ENCODE data around the gene SYNE4.
"Not testable (repeated sequence)": the region's sequence is repeated elsewhere in the genome, so short reads cannot be mapped to it uniquely, and the experiment has no call there.

Gene SYNE4

DNA sequence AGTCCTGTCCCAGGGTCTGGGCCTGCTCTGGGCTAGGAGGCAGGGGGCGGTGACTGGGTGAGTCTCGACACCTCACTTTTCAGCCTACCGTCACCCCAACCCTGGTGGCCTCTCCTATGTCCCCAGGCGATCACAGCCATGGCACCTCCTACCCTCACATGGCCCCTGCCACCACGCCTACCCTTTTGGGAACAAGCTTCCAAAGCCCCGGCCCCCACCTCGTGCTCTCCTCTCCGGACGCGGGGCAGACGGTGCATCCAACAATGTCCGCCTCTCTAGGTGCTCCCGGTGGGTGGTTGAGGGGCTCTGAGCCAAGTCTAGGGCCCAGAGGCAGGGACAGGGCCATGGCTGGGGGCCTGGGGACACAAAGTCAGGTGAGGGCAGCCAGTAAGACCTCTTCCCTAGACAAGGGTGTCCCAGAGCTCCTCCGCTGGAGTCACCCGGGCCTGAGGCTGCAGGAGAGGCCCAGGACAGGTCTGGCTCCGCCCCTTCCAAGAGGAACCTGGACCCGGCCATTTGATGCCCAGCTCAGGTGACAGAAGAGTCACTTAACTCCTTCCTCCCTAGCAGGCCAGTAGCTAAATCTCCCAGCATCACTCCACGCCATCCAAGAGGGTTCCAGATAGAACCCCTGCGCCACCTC, at the start of gene SYNE4:
Gene SYNE4, minus strand, starts transcription at position 478 of the 643 bp plus-strand sequence. Its CDS starts 132 bp downstream, at position 346.
- DNase-seq (ENCODE audit: low spot score) = peak; percentile 71

GRCh38 chr19:36054733-36055686, 46.4 kb upstream of the SYNE4 start, which contains the start of gene WDR62:
Gene WDR62 (plus strand): TSS chr19:36054897. CDS start chr19:36054972, 75 bp downstream.
- DNase-seq (ENCODE audit: low spot score) = peak; percentile 99

GRCh38 chr19:36054119-36054732, 45.6 kb upstream of the SYNE4 start, which contains the start of gene THAP8:
Gene THAP8 (minus strand): TSS chr19:36054285. CDS start chr19:36054217, 68 bp downstream.
- peak; percentile 99 for DNase-seq (ENCODE audit: low spot score)

DNA sequence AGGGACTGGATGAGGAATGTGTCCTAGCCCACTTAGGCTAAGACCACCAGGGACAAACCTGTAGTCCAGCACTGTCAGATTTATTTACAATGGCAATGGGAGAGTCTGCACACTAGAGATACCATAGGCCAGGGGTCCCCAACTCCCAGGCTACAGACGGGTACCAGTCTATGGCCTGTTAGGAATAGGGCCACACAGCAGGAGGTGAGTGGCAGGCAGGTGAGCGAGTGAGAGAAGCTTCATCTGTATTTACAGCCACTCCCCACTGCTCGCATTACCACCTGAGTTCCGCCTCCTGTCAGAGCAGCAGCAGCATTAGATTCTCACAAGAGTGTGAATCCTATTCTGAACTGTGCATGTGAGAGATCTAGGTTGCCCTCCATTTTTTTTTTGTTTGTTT, 43.0 kb upstream of the SYNE4 start:
- DNase-seq (ENCODE audit: low spot score) = no peak

- peak; percentile 68 for DNase-seq (ENCODE audit: low spot score)
Measured at GRCh38 chr19:36051236-36051635, 42.6 kb upstream of the SYNE4 start.

- DNase-seq (ENCODE audit: low spot score) = no peak
Measured at GRCh38 chr19:36049080-36049698, 40.6 kb upstream of the SYNE4 start.

- no peak for DNase-seq (ENCODE audit: low spot score)
Measured at GRCh38 chr19:36047835-36048234, 39.2 kb upstream of the SYNE4 start.

DNA sequence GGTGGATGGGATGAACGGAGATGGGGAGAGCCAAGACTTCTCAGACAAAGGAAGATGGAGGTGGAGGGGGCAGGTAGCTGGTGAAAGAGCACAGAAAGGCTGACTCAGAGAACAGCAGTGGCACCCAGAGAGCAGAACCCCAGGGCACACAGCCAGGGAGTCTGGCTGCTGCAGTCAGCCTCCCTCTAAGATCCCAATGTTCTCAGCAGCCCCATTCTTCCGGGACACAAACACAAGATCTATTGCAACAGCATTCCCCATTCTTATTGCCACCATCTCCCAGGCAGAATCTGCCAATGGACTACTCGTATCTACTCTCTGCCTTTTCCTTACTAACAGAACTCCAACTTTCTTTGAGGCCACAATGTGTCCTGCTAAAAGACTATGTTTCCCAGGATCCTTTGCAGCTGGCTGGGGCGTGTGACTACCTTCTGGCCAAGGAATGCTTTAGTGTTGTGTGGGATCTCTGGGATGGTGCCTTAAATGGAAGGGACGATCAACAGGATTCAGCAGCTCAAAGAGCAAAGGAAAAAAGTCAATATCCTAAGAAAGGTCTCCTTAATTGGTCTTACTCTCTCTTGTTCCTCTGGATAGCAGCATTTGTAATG, 37.9 kb upstream of the SYNE4 start:
- DNase-seq (ENCODE audit: low spot score) = no peak

DNA sequence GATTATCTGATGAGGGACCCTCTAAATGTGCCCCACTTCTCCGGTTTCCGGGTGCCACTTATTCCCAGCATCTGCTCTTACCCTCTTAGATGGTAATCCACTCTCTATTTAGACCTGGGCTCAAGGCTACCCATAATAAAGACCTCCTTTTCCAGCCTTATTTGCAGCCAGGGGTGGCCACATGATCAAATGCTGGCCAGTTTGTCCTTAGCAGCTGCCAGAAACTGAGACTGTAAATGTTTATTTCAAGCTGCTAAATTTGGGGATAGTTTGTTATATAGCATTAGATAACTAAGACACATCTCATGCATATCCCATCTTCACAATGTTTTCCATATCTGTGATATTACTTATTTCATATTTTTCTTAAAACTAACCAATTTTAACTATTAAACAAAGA, 35.3 kb upstream of the SYNE4 start:
- no peak for DNase-seq (ENCODE audit: low spot score)

GRCh38 chr19:36041831-36042230, 33.2 kb upstream of the SYNE4 start:
- peak; percentile 52 for DNase-seq (ENCODE audit: low spot score)

DNA sequence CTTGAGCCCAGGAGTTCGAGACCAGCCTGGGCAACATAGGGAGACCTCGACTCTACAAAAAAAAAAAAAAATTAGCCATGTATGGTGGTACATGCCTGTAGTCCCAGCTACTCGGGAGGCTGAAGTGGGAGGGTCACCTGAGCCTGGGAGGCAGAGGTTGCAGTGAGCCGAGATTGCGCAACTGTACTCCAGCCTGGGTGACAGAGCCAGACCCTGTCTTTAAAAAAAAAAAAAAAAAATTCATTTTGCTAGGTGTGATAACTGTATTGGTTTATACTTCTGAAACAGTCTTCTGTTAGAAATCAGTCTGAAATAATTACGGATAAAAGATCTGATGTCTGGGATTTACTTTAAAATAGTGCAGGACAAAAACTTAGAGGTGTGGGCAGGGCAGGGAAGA, 32.5 kb upstream of the SYNE4 start:
- DNase-seq (ENCODE audit: low spot score) = not testable (repeated sequence)

- no peak for DNase-seq (ENCODE audit: low spot score)
Measured at GRCh38 chr19:36040495-36040894, 31.9 kb upstream of the SYNE4 start.

DNA sequence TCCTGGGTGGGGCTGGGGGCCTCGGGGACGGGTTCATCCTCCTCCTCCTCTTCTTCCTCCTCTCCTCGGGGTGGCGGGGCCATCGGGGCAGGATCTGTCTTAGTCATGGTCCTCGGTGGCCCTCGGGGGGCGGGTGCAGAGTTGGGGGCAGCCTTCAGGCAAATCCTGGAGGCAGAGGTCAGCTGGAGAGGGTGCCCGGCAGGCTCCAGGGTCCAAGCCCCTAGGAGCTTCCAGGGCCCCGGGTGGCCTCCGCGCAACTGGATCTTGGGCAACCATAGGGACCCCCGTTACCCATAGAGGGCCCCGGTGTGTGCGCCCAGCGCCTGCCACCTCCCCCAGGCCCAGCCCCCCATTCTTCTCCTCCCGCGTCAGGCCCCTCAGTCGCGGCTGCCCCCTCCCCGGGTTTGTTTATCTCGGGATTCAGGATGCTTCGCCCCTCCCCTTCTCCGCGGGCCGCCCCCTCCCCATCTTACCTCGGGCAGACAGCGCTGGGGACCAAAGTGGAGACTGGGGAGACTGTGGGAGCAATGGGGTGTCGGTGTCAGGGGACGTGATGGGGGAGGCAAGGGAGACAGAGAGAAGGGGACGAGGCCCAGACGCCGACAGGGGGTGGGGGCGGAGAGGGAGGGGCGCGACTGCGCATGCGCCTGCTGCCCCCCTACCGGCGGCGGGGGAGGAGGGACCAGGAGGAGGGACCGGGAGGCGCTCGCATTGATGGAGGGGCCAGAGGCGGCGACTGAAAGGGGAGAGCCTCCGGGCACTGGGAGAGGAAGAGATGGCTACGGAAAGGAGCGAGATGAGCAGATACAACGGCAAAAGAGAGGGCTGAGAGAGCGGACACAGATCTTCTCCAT, 23.9 kb upstream of the SYNE4 start, which contains the start of gene CLIP3:
Gene CLIP3, minus strand, starts transcription at position 623 of the 854 bp plus-strand sequence. Its CDS starts 516 bp downstream, at position 107.
- no peak for DNase-seq (ENCODE audit: low spot score)

- no peak for DNase-seq (ENCODE audit: low spot score)
Measured at GRCh38 chr19:36031308-36031707, 22.7 kb upstream of the SYNE4 start.

DNA sequence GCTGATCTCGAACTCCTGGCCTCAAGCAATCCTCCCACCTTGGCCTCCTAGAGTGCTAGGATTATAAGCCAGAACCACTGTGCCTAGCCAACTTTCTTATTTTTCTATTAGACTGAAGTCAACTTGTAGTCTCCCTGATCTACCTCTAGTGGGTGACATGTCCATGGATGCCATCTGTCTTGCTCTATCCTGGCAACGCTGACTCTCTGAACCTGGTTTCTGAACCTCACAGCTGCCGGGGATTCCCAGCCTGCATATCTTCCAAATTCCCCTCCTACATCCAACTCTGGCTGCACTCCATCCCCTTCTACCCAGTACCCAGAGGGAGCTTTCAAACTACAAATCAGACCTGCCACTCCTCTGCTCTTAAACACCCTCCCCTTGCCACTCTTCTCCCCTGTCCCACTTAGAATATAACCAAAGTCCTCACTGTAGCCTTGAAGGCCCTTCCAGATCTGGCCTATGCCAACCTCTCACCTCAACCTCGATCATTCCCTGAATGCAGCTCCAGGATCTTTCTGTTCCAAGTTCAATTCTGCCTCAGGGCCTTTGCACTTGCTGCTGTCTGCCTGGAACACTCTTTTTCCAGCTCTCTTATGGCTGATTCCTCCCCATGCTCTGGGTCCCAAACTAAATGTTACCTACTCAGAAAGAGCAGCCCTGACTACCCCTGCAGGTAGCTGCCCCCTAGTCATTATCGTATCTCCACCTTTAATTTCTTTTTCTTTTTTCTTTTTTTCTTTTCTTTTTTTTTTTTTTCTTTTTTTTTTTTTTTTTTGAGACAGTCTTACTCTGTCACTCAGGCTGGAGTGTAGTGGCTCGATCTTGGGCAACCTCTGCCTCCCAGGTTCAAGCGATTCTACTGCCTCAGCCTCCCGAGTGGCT, 21.9 kb upstream of the SYNE4 start:
- no peak for DNase-seq (ENCODE audit: low spot score)

- no peak for DNase-seq (ENCODE audit: low spot score)
Measured at GRCh38 chr19:36028313-36029041, 19.9 kb upstream of the SYNE4 start.

GRCh38 chr19:36027696-36028095, 19.1 kb upstream of the SYNE4 start:
- DNase-seq (ENCODE audit: low spot score) = no peak

GRCh38 chr19:36026091-36026876, 17.7 kb upstream of the SYNE4 start:
- no peak for DNase-seq (ENCODE audit: low spot score)

Data from HuH-7 (cell line).